HG02884 (cell line): ENCODE measurements around the gene TUBGCP3.

Source experiments
- ATAC-seq: cut with Tn5 transposase; IDR thresholded peaks from one replicate; pipeline ENCODE4 v1.9.1; 2021; ENCODE audit warnings: mild to moderate bottlenecking, moderate library complexity; ENCODE audit not compliant: unreplicated experiment

Gene TUBGCP3

DNA sequence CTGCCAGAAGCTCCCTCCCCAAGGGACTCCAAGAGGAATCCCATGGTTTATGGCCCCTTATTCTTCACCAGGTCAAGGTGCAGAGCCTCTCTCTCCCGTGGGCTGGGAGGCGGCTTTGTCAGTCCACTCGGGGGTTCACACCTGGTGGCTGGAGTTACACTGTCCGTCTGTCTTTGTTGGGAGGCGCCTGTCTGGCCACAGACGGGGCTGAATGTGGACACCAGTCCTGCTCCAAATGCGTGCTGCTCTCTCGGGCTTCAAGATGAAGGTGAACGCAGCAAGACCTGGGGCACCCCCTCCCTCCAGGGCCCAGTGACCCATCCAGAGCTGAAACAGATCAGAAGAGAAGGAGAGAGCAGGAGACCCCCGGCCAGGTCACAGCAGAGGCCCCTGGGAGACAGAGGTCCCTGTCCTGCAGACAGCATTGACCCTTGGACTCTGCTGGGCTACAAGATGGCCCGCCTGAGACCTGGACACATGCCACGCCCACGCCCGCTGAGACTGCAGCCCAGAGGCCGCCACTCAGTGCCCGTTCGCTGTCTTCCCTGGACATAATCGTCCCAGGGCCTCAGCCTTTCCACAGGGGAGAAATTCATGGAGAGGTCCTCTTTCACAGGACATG lies 29.9 kb upstream of the TUBGCP3 start:
- no peak for ATAC-seq

- peak; percentile 78 for ATAC-seq
Measured at GRCh38 chr13:112616586-112617362, 28.8 kb upstream of the TUBGCP3 start.

DNA sequence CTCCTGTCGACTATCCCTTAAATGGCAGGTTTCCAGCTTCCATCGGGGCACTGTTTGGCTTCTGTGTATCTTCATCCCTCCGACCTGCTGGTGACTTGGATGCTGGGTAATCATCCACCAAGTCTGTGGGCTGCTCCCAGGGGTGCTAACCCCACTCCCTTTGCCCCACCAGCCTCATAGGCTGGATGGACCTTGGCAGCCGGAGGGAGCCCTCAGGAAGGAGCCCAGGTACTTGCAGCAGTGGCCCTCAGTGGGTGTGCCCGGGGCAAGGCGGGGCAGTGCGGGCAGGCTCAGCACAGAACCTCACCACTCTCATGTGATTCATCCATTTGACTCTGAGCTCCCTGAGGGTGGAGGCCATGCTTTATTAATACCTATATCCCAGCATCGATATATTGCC lies 27.4 kb upstream of the TUBGCP3 start:
- no peak for ATAC-seq

GRCh38 chr13:112614835-112615234 lies 26.9 kb upstream of the TUBGCP3 start:
- ATAC-seq = no peak

GRCh38 chr13:112608212-112608611 lies 20.3 kb upstream of the TUBGCP3 start:
- ATAC-seq = no peak

DNA sequence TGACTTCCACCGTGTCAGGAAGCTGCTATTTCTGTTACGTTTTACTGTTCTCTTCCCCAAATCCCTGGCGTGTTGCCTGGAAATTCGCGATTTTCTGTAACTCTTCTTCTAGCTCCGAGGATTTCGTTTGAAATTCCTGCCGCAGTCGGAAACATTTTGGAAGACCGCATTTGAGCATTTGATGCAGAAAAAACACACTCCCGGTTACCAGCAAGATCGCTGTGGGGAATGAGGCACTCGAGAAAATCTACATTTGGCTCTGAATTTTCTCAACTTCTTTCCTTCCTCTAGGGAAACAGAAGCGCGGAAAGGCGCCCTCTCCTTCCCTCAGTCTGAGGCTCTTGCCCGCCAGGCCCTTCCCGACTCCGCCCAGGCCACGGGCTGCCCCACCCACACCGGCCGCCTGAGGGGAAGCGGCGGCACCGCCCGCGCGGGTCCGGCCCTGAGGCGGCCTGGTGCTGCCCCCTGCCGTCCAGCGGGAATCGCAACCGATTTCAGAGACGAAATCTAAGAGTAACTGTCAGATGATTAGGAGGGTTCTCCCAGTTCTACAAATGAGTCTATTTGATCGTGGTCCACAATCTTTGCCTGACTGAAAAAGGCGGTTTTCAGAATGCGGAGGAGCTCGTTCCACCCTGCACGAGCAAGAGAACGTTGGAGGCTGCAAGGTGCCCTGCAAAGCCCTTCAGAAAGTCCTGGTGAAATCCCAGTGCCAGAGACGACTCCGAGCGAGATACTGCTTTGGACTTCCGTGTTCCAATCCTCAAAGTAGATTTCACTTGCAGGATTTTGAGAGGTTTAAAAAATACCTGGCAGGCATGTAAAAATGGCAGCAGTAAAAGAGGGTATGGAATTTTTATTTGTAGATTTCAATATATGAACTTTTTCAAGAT lies 18.4 kb upstream of the TUBGCP3 start:
- peak; percentile 99 for ATAC-seq

GRCh38 chr13:112605531-112605990 lies 17.6 kb upstream of the TUBGCP3 start:
- no peak for ATAC-seq

DNA sequence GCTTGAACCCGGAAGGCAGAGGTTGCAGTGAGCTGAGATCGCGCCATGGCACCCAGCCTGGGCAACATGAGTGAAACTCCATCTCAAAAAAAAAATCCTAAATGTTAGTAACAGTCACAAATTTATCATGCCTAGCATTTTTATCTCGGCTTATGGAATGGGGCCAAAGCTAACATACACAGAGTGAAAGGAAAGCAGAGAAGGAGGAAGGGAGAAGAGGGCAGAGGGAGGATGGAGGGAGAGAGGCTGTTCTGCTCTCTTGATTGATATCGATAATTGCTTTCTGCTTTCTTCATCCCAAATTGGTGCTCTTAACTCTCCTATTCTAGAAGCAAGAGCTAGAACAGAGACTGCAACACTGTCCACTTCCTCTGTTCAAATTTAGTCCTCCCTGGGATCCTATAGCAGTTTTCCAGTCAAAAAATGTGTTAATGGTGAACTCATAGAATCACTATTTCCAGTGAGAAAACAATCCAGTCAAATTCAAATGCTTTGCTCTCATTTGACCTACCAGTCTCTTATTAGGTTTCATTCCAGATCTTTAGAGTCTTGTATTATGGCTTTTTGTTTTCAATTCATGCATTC lies 15.8 kb upstream of the TUBGCP3 start:
- ATAC-seq = no peak

- no peak for ATAC-seq
Measured at GRCh38 chr13:112602189-112602588, 14.2 kb upstream of the TUBGCP3 start.

DNA sequence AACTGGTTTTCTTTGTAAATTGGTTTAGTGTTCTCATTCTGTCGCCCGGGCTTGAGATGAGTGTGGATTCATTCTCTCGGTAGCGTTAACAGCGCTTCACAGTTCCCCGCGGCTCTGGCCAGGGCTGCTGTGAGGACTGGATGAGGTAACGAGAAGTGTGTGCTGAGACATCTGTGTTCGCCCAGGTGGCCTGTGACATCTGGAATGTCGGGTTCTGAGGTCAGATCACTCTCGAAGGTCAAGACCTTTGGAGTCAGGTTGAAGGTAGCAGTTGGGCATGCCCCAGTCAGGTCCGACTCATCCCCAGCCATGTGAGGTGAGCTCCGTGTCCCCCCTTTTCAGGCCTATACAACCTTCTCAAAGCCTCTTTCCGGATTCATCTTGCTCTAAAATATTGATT lies 13.4 kb upstream of the TUBGCP3 start:
- no peak for ATAC-seq

DNA sequence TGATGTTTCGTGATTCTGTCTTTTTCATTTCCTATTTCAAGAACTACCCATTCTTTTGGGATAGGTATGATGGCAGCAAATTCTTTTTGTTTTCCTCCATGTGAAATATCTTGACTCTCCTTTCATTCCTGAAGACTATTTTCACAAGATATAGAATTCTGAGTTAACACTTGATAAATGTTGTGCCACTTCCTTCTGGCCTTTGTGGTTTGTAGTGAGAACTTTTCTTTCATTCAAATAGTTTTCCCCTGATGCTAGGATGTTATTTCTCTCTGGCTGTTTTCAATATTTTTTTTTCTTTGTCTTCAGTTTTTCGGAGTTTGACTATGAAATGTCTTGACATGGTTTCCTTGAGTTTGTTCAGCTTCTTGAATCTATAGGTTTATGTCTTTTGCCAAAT lies 8.3 kb upstream of the TUBGCP3 start:
- no peak for ATAC-seq

- no peak for ATAC-seq
Measured at GRCh38 chr13:112592647-112593046, 4.7 kb upstream of the TUBGCP3 start.

DNA sequence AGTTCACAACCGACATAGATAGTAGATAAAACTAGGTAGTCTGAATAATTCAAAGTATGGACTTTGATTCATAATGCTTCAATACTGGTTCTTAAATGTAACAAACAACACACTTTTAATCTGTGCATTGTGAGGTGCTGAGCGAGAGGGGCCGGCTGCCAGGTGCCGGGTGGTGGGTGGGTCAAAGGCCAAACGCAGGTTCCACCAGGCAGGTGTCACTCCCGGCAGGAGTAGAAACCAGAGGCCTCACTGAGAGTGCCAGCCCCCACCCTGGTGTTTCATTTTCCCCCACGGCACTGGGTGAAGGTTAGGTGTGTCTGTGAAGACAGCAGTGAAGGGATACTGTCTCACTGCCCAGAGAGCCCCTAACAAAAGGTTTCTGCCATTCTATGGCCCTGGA lies 4.2 kb upstream of the TUBGCP3 start:
- no peak for ATAC-seq

DNA sequence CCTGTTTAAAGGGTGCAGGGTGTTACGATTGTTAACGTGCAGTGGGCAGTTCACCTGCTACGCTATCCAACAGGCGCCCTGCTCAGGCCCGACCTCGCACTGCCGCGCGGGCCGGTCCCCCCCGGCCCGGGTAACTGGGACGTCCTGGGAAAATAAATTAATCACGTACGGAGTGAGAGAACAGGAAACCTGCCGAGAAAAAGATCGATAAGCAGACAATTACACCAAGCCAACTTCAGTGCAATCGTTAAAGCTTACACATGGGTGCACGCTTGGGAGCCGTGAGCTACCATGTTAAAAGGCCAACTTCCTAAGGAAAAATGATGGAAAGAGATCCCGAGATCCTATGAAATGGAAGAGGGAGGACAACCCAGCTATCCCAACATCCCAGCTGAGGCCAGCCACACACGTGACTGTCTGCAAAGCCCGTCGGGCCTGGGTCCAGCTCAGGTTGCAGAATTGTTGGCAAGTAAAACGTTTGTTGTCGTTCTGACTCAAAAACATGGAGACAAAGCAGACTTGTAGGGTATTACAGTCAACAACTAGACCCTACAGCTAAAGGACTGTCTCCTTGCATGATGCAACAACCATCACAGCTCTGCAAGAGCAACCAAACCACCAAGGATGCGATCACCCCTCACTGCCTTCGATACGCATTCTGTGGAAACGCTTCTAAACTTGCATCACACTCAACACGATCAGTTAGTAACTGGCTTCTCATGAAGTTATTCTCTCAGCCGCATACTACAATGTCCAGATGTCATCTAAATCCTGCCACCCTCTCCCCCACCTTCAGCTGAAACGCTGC lies 741 bp upstream of the TUBGCP3 start:
- ATAC-seq = no peak

GRCh38 chr13:112587212-112587763 lies 665 bp downstream of the TUBGCP3 start:
- peak; percentile 36 for ATAC-seq

- ATAC-seq = no peak
Measured at GRCh38 chr13:112586334-112586960, 1.5 kb downstream of the TUBGCP3 start.

DNA sequence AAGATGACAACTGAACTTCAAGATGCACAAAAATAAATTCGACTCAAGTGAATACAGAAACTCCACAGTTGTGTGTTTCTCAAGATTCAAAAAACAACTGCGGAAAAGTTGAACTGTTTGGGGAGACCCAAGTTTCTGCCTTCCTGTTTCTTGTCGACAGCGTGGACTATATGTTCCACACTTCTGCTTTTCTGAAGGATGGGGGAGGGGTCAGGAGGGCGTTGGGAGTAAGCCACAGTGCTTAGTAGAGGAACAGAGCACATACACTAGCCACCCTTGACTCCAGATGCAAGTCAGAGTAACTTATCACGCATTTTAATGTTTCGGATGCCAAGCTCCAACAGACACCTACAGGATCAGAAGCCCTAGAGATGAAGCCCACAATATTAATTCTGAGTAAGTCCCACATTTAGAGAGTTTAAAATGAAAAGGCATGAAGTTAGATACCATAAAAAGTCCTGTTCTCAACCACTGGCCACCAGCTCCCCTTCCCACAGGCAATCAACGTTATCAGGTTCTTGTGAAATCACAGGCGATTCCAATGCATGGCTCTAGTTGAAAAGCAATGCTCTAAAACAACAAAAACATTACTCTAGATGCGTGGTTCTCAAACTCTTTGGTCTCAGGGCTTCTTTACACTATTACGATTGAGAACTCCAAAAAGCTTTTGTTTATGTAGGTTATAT lies 4.2 kb downstream of the TUBGCP3 start:
- ATAC-seq = peak; percentile 37

DNA sequence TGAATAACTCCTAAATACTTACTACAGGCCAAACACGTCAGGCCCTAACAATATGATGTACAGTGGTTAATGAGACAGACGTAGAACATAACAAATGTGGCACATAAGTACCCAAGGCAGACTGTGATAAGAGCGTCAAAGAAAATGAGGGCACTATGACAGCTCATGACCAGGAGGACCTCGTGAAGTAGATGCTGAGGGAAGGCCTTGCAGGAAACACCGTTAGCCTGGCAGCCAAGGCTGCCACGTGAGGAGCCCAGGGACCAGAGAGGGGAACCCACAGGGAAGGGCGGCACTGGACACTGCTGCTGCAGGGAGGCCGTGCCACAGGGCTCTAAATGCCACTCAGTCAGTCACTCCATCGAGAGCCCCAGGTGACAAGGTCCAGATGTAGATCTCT lies 5.7 kb downstream of the TUBGCP3 start:
- ATAC-seq = no peak

DNA sequence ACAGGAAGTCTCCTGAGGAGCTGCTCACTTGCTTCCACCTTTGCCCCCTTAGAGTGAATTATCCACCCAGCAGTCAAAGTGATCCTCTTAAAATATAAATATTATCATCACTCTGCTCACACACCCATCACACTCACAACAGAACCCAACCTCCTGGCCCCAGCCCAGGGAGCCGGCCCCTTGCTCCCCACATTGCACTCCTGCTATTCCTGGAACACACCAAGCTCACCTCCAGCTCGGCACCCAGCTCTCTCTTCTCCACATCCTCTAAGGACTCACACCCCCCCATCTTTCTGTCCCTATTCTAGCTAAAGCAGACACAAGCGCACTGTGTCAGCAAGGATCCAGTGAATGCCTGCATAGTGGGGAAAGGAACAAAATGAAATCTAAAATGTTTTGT lies 7.0 kb downstream of the TUBGCP3 start:
- no peak for ATAC-seq
